GM18867 (cell line): Measurements from ENCODE around the gene RPS29.

ENCODE experiments used
- ATAC-seq: cut with Tn5 transposase; IDR thresholded peaks from one replicate; pipeline ENCODE4 v1.9.1; 2021; ENCODE audit warnings: mild to moderate bottlenecking, moderate library complexity; ENCODE audit not compliant: unreplicated experiment

Gene RPS29

DNA sequence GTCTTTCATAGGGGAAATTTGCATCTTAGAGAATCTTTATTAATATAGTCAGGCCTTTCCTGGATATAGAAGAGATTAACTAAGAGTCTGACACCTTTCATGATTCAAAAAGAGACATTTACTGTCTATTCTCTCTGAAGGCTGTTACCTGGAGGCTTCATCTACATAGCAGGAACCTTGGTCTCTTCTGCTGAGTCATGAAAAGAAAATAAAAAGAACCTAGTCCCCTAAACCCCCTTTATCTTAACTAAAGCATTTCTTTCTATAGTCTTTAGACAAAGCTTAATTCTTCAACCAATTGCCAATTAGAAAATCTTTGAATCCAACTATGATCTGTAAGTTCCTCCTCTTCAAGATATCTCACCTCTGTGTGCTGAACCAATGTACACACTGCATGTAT is 33.1 kb downstream of the RPS29 start:
- ATAC-seq, result no peak

DNA sequence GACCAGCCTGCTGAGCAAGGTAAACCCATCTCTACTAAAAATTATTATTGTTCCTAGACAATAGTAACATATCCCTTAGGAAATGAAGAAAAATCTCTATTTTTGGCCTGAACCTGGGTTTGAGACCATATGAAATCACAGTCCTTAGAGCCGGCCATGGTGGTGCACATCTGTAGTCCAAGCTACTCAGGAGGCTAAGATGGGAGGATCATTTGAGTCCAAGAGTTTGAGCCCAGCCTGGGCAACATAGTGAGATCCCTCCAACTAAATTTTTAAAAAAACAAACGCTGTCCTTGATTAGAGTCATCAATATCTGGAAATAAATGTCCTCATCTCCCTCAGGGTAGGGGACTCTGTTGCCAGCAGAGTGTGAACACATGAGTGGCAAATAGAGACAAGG is 34.6 kb downstream of the RPS29 start:
- no peak for ATAC-seq

DNA sequence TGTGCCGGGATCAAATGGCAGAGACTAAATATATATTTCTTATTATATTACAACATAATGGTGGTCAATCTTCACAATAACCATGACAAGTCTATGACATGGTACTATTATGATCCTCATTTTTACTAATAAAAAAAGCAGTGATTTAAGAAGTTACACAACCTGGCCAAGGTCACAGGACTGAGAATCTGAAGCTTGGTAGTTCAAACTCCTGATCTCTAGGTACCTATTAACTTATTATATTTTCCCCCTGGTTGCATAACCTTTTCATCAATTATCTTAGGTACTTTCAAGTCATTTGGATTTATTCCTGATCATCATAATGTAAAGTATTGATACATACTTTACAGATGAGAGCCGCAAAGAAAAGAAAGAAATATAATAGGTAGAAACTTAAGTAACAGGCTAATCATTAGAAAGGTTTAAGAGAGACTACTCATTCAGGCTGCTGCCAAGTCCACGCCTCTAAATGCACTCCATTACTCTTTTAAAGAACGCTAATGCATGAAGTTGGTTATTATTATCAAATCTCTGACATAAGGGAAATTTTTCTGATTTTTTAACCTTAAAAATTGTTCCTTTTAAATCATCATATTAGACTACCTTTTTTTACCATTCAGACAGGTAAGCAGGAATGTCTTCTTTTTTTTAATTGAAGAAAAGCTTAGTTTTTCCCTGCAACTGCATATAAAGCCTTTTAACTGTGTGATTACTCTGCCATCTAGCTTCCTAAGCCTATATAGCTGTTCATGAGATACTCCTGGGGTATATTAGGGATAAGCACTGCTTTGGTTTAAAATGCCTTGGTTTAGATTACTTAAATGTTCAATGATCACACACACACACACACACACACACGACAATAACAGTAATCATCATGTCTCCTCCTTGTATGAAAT is 35.6 kb downstream of the RPS29 start:
- ATAC-seq, result no peak

DNA sequence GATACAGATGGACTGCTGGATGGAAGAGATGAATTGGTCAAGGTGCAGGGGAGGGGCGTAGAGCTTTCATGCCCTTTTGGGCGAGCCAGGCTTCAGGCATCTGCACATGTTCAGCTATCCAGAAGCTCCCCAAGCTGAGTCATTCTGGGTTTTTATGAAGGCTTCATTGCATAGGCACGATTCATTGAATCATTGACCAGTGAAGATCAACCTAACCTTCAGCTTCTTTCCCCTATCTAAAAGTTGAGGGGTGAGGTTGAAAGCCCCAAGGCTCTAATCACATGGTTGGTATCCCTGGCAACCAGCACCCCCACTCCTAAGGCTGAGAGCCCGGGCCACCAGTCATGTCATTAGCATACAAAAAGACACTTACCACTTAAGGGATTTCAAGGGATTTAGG is 36.3 kb downstream of the RPS29 start:
- no peak for ATAC-seq

DNA sequence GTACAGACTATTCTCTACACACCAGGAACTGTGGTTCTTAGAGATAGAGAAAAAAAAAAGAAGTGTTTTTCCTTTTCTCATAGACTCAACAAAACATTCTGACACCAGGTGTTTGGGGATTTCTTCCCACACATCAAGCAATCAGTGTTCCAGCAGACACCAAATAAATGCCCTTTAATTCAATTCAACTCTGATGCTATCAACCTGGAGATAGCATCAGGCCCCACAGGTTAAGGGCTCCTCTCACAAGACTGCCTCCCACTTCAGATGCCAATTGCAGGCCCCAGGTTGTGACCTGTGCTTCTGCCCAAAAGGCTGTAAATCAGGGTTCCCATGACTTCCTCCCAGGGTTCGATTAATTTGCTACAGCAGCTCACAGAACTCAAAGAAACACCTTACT is 36.7 kb downstream of the RPS29 start:
- ATAC-seq, result no peak

DNA sequence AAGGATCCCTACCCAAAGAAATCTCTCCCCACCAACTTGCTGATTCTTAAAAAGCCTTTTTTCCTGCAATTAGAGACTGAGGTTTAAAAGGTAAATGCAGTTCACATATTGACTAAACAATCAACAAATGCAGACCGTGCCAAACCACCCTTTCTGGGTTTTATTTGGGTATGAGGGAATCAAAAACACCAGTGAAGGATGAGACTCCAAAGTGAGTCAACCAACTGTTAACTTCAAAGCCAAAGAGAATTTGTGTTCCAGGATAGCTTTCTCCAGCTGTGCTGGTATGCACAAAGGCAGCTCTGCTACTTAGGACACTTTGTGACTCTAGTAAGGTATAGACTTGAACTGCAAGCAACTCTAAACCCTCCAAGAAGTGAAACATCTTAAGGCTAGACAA is 39.4 kb downstream of the RPS29 start:
- no peak for ATAC-seq

DNA sequence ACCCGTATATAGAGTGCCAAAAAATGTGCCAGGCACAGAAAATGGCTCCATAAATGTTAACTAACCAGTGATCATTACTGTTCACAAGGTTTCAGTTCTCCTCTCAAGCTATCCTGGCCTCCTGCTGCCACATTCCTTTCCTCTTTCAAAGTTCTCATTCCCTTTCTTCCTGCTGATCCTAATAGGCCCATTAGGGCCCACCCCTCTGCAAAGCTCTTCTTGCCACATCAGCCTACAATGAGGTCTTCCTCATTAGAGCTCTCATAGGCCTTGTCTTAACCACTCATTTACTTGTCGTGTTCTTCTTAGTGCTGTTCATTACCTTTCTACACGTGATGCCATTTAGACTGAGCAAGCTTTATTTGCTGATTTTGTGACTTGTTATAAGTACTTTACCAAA is 40.5 kb downstream of the RPS29 start:
- no peak for ATAC-seq

DNA sequence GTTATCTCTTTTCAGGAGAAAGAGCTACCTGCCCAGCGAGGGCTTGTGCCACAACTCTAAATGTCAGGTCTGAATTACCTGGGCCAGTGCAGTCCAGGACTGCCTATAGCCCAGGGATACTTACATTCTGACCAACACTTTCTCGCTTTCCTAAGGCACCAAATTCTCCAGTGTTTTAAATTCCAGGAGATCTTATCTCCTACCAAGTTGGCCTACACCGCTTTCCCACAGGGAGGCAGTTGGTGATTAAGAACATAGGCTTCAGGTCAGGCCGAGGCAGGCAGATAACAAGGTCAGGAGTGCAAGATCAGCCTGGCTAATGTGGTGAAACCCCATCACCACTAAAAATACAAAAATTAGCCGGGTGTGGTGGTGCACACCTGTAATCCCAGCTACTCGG is 41.1 kb downstream of the RPS29 start:
- no peak for ATAC-seq

DNA sequence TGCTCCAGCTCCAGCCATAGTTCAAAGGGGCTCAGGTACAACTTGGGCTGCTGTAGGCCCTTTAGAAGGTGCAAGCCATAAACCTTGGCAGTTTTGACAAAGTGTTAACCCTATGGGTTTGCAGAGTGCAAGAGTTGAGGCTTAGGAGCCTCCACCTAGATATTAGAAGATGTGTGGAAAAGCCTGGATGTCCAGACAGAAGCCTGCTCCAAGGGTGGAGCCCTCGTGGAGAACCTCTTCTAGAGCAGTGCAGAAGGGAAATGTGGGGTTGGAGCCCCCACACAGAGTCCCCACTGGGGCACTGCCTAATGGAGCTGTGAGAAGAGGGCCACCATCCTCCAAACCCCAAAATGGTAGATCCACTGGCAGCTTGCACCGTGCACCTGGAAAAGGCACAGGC is 45.1 kb downstream of the RPS29 start:
- ATAC-seq, result no peak

DNA sequence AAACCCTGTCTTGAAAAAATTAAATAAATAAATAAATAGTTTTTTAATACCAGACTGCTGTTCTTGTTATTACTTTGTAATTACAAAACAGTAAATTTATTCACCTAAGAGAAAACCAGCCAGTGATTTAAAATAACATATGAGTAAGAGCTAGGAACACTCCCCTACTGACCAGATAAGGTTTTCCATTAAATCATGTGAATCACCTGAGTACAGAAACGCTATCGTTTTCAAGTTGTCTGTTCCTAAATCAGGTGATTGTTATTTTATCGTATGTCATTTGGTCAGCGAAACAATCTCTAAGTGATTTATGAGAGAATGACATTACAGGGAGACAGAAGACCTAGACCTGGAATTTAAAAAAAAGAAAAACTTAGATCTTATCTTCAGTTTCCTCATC is 47.3 kb downstream of the RPS29 start:
- no peak for ATAC-seq
